WTC11 (cell line): ENCODE results near the gene RGS1. TPM values are rescaled to one million over a fixed set of nuclear protein-coding genes. Genes with fewer than 3 reads are reported as not detected.

ENCODE experiments used
- ATAC-seq: fragments of 200-7000 bp; cut with Tn5 transposase; 2 replicates; pipeline ENCODE4 v1.10.0; 2021; ENCODE audit warnings: mild to moderate bottlenecking, moderate library complexity
- CTCF ChIA-PET: fragments of 300-600 bp; sonication (Branson Sonifier 250); formaldehyde crosslinking; loops from one replicate; lab custom pipeline; 2021; ENCODE audit warnings: antibody characterized with exemption; lab: Charles Lee
- POLR2A ChIA-PET: fragments of 350-600 bp; sonication (Branson Sonifier 250); formaldehyde crosslinking; loops from one replicate; lab custom pipeline; 2021; ENCODE audit warnings: antibody characterized with exemption; lab: Charles Lee
- DNase-seq: peaks from one replicate; pipeline ENCODE4 v3.0.0; 2021; ENCODE audit warnings: low spot score
- H3K27ac Mint-ChIP-seq: 2 replicates; pipeline ENCODE4 v1.8.0; 2021; ENCODE audit warnings: mixed read lengths
- H3K27me3 Mint-ChIP-seq: 2 replicates; pipeline ENCODE4 v1.8.0; 2021; ENCODE audit warnings: low read depth, mild to moderate bottlenecking, moderate library complexity, mixed read lengths
- H3K36me3 Mint-ChIP-seq: 2 replicates; pipeline ENCODE4 v1.8.0; 2021; ENCODE audit warnings: mixed read lengths
- H3K4me1 Mint-ChIP-seq: 2 replicates; pipeline ENCODE4 v1.8.0; 2022; ENCODE audit warnings: mixed read lengths
- H3K4me3 Mint-ChIP-seq: 2 replicates; pipeline ENCODE4 v1.8.0; 2021; ENCODE audit warnings: mild to moderate bottlenecking, moderate library complexity, mixed read lengths
- H3K9me3 Mint-ChIP-seq: 2 replicates; pipeline ENCODE4 v1.8.0; 2021; ENCODE audit warnings: mixed read lengths
- ATF2 ChIP-seq: sonication (generic); formaldehyde crosslinking; IDR thresholded peaks from 2 replicates; pipeline ENCODE4 v1.8.1; 2022; ENCODE audit warnings: low read depth, missing genetic modification reagents, borderline replicate concordance
- ATF3 ChIP-seq: sonication (generic); formaldehyde crosslinking; conservative IDR thresholded peaks from 2 replicates; pipeline ENCODE4 v1.8.1; 2022; ENCODE audit warnings: mild to moderate bottlenecking, missing genetic modification reagents
- CDX4 ChIP-seq: fragments of 250-450 bp; sonication (Bioruptor Pico); IDR thresholded peaks from 2 replicates; pipeline ENCODE4 v1.9.0; 2021; ENCODE audit warnings: moderate library complexity, mild to moderate bottlenecking, inconsistent platforms, borderline replicate concordance
- CREM ChIP-seq: sonication (generic); formaldehyde crosslinking; IDR thresholded peaks from 2 replicates; pipeline ENCODE4 v1.8.1; 2022; ENCODE audit warnings: mild to moderate bottlenecking, missing genetic modification reagents, moderate library complexity
- E2F4 ChIP-seq: sonication (generic); formaldehyde crosslinking; IDR thresholded peaks from 2 replicates; pipeline ENCODE4 v1.8.1; 2022; ENCODE audit warnings: low read depth, mild to moderate bottlenecking, moderate library complexity, missing genetic modification reagents, borderline replicate concordance
- EMX1 ChIP-seq: fragments of 250-450 bp; sonication (Bioruptor Pico); IDR thresholded peaks from 2 replicates; pipeline ENCODE4 v1.8.0; 2021; ENCODE audit warnings: mild to moderate bottlenecking
- FOXJ3 ChIP-seq: sonication (generic); formaldehyde crosslinking; IDR thresholded peaks from 2 replicates; pipeline ENCODE4 v1.9.0; 2021; ENCODE audit warnings: missing genetic modification reagents, mild to moderate bottlenecking, borderline replicate concordance
- FOXP4 ChIP-seq: sonication (generic); formaldehyde crosslinking; IDR thresholded peaks from 2 replicates; pipeline ENCODE4 v1.8.0; 2022; ENCODE audit warnings: mild to moderate bottlenecking, missing genetic modification reagents
- NFYB ChIP-seq: sonication (generic); formaldehyde crosslinking; conservative IDR thresholded peaks from 2 replicates; pipeline ENCODE4 v1.8.0; 2022; ENCODE audit warnings: low read depth, missing genetic modification reagents
- PREB ChIP-seq: sonication (generic); formaldehyde crosslinking; IDR thresholded peaks from 2 replicates; pipeline ENCODE4 v1.8.1; 2022; ENCODE audit warnings: mild to moderate bottlenecking, missing genetic modification reagents, moderate library complexity, borderline replicate concordance
- RELA ChIP-seq: sonication (generic); formaldehyde crosslinking; IDR thresholded peaks from 2 replicates; pipeline ENCODE4 v1.8.1; 2022; ENCODE audit warnings: missing genetic modification reagents, mild to moderate bottlenecking, borderline replicate concordance
- USF2 ChIP-seq: sonication (generic); formaldehyde crosslinking; IDR thresholded peaks from 2 replicates; pipeline ENCODE4 v1.8.1; 2023; ENCODE audit warnings: mild to moderate bottlenecking, missing genetic modification reagents, moderate library complexity
- ZBTB43 ChIP-seq: sonication (generic); formaldehyde crosslinking; IDR thresholded peaks from 2 replicates; pipeline ENCODE4 v1.8.1; 2023; ENCODE audit warnings: mild to moderate bottlenecking, missing genetic modification reagents
- ZMAT4 ChIP-seq: fragments of 250-450 bp; sonication (Bioruptor Pico); IDR thresholded peaks from 2 replicates; pipeline ENCODE4 v1.9.0; 2021; ENCODE audit warnings: mild to moderate bottlenecking
- ZNF232 ChIP-seq: sonication (generic); formaldehyde crosslinking; IDR thresholded peaks from 2 replicates; pipeline ENCODE4 v1.8.0; 2022; ENCODE audit warnings: mild to moderate bottlenecking, missing genetic modification reagents
- ZNF263 ChIP-seq: sonication (generic); formaldehyde crosslinking; IDR thresholded peaks from 2 replicates; pipeline ENCODE4 v1.8.1; 2022; ENCODE audit warnings: low read depth, mild to moderate bottlenecking, moderate library complexity, missing genetic modification reagents
- ZNF281 ChIP-seq: sonication (generic); formaldehyde crosslinking; IDR thresholded peaks from 2 replicates; pipeline ENCODE4 v1.8.0; 2023; ENCODE audit warnings: mild to moderate bottlenecking, missing genetic modification reagents
- ZNF512 ChIP-seq: sonication (generic); formaldehyde crosslinking; IDR thresholded peaks from 2 replicates; pipeline ENCODE4 v1.8.1; 2022; ENCODE audit warnings: missing genetic modification reagents, borderline replicate concordance
- total RNA-seq: library from RNA; stranded (reverse); gene quantifications from 3 replicates; pipeline ENCODE4 v1.2.3, GENCODE V29; 2021

The RGS1 gene
- total RNA-seq, 1 experiment from 2014 or later = 0.22 TPM

- no peak overlapping the region for H3K4me3 Mint-ChIP-seq
- no peaks in the 10 kb centered on the region for H3K9me3 Mint-ChIP-seq
- H3K36me3 Mint-ChIP-seq = no peaks in the 10 kb centered on the region
- ATAC-seq = no peak
- no peak for DNase-seq
- H3K4me1 Mint-ChIP-seq = peaks cover 15% of the 10 kb centered on the region
- H3K27ac Mint-ChIP-seq = no peak overlapping the region
- CTCF ChIA-PET = interaction anchor here (0.8 to 1.0 kb wide), 2 partner anchors 100 to 103 kb away, joined by 3 read pairs; no protein-coding TSS in a partner anchor
- TF ChIP-seq CDX4 (CRISPR knock-in tag) = no peak
- TF ChIP-seq ZNF263 (CRISPR knock-in tag) = no peak
- TF ChIP-seq FOXP4 = no peak
- no peak for TF ChIP-seq PREB (CRISPR knock-in tag)
- TF ChIP-seq ZMAT4 = no peak
- TF ChIP-seq ZNF281 (CRISPR knock-in tag) = no peak
- TF ChIP-seq ATF3 (CRISPR knock-in tag) = no peak
- TF ChIP-seq EMX1 (CRISPR knock-in tag) = no peak
- no peak for TF ChIP-seq NFYB (CRISPR knock-in tag)
- TF ChIP-seq ZNF232 = no peak
- TF ChIP-seq RELA (CRISPR knock-in tag) = no peak
- TF ChIP-seq CREM (CRISPR knock-in tag) = no peak
- no peak for TF ChIP-seq ATF2 (CRISPR knock-in tag)
- no peak for TF ChIP-seq USF2 (CRISPR knock-in tag)
- TF ChIP-seq E2F4 (CRISPR knock-in tag) = no peak
- no peak for TF ChIP-seq ZBTB43 (CRISPR knock-in tag)
- TF ChIP-seq FOXJ3 = no peak
- TF ChIP-seq ZNF512 (CRISPR knock-in tag) = no peak
- TF ChIP-seq, all 79 proteins: peak for 0
- H3K27me3 Mint-ChIP-seq = no peaks in the 10 kb centered on the region
- POLR2A ChIA-PET = no interaction called here
Observed at GRCh38 chr1:192577145-192578140, 1.9 kb downstream of the RGS1 start.
